HG03280 (cell line): Measurements from ENCODE around the gene CRYBA1.
"Not testable (repeated sequence)": the region's sequence is repeated elsewhere in the genome, so short reads cannot be mapped to it uniquely, and the experiment has no call there.

Experiments used
- ATAC-seq: cut with Tn5 transposase; IDR thresholded peaks from one replicate; pipeline ENCODE4 v1.9.1; 2021; ENCODE audit warnings: mild to moderate bottlenecking, moderate library complexity; ENCODE audit not compliant: unreplicated experiment

CRYBA1 gene

GRCh38 chr17:29246628-29247027, at the start of gene CRYBA1:
CRYBA1 (plus strand) TSS chr17:29246859; CDS start chr17:29246864, 5 bp downstream.
- no peak for ATAC-seq

GRCh38 chr17:29197516-29198272, 49.0 kb upstream of the CRYBA1 start:
- ATAC-seq = no peak

- ATAC-seq = not testable (repeated sequence)
Observed at GRCh38 chr17:29204068-29204804, 42.4 kb upstream of the CRYBA1 start.

GRCh38 chr17:29205047-29205446, 41.6 kb upstream of the CRYBA1 start:
- ATAC-seq = no peak

- no peak for ATAC-seq
Observed at GRCh38 chr17:29207975-29208374, 38.7 kb upstream of the CRYBA1 start.

GRCh38 chr17:29209073-29209472, 37.6 kb upstream of the CRYBA1 start:
- no peak for ATAC-seq

GRCh38 chr17:29210879-29211278, 35.8 kb upstream of the CRYBA1 start:
- no peak for ATAC-seq

- ATAC-seq = no peak
Observed at GRCh38 chr17:29212094-29212631, 34.5 kb upstream of the CRYBA1 start.

GRCh38 chr17:29212681-29213121, 34.0 kb upstream of the CRYBA1 start:
- no peak for ATAC-seq

- no peak for ATAC-seq
Observed at GRCh38 chr17:29214215-29215146, 32.2 kb upstream of the CRYBA1 start.

GRCh38 chr17:29215174-29215573, 31.5 kb upstream of the CRYBA1 start:
- ATAC-seq = no peak

- ATAC-seq = no peak
Observed at GRCh38 chr17:29215717-29216116, 30.9 kb upstream of the CRYBA1 start.

GRCh38 chr17:29216181-29216580, 30.5 kb upstream of the CRYBA1 start:
- no peak for ATAC-seq

- no peak for ATAC-seq
Observed at GRCh38 chr17:29216856-29217255, 29.8 kb upstream of the CRYBA1 start.

GRCh38 chr17:29219378-29220047, 27.1 kb upstream of the CRYBA1 start:
- peak; percentile 75 for ATAC-seq

- not testable (repeated sequence) for ATAC-seq
Observed at GRCh38 chr17:29221338-29221737, 25.3 kb upstream of the CRYBA1 start.

- ATAC-seq = no peak
Observed at GRCh38 chr17:29225396-29225795, 21.3 kb upstream of the CRYBA1 start.

GRCh38 chr17:29233301-29233700, 13.4 kb upstream of the CRYBA1 start:
- ATAC-seq = no peak

- not testable (repeated sequence) for ATAC-seq
Observed at GRCh38 chr17:29234972-29235371, 11.7 kb upstream of the CRYBA1 start.

GRCh38 chr17:29235904-29236303, 10.8 kb upstream of the CRYBA1 start:
- no peak for ATAC-seq
